IMR-90 (cell line): ENCODE data around the gene ZNF614. TPM values are rescaled to one million over a fixed set of nuclear protein-coding genes. Genes with fewer than 3 reads are reported as not detected.

Experiments used
- ATAC-seq: fragments of 200-7000 bp; cut with Tn5 transposase; 2 replicates; pipeline ENCODE4 v1.9.1; 2020; ENCODE audit warnings: low read depth, mild to moderate bottlenecking, moderate library complexity
- BruUV-seq: library from RNA; stranded (reverse); fragments of 400-500 nt; replicated peaks from 2 replicates; lab custom pipeline; 2021; lab: Mats Ljungman, UMichigan
- CTCF ChIA-PET: fragments of 300-600 bp; formaldehyde crosslinking; extraction: SDS; loops from one replicate; lab custom pipeline; 2021; ENCODE audit warnings: antibody characterized with exemption; lab: Yijun Ruan, JAX
- POLR2A ChIA-PET: fragments of 300-600 bp; sonication (Branson Sonifier 250); formaldehyde crosslinking; loops from one replicate; lab custom pipeline; 2022; ENCODE audit warnings: antibody characterized with exemption; ENCODE audit not compliant: unreplicated experiment; lab: Charles Lee
- DNase-seq: peaks from one replicate; pipeline ENCODE4 v3.0.0; 2013
- H2AFZ ChIP-seq: replicated peaks from 2 replicates; pipeline ENCODE3; 2013; ENCODE audit warnings: low read length, mild to moderate bottlenecking; ENCODE audit not compliant: poor library complexity
- H2AK5ac ChIP-seq: 2 replicates; pipeline ENCODE4 v1.6.1; 2013; ENCODE audit warnings: low read depth, low read length, inconsistent platforms
- H2AK9ac ChIP-seq: replicated peaks from 2 replicates; pipeline ENCODE3; 2013; ENCODE audit warnings: mild to moderate bottlenecking, low read depth, low read length, moderate library complexity; ENCODE audit not compliant: poor library complexity
- H2BK120ac ChIP-seq: 2 replicates; pipeline ENCODE4 v1.6.1; 2013; ENCODE audit warnings: low read depth, low read length, inconsistent platforms
- H2BK15ac ChIP-seq: 3 replicates; pipeline ENCODE4 v1.6.1; 2013; ENCODE audit warnings: low read depth, low read length, inconsistent platforms
- H2BK20ac ChIP-seq: 2 replicates; pipeline ENCODE4 v1.6.1; 2013; ENCODE audit warnings: low read depth, mild to moderate bottlenecking, inconsistent platforms, low read length, moderate library complexity
- H2BK5ac ChIP-seq: 2 replicates; pipeline ENCODE4 v1.6.1; 2013; ENCODE audit warnings: mild to moderate bottlenecking, low read depth, low read length, inconsistent platforms; ENCODE audit not compliant: poor library complexity, severe bottlenecking
- H3K14ac ChIP-seq: replicated peaks from 2 replicates; pipeline ENCODE4 v1.6.1; 2013; ENCODE audit warnings: low read depth, low read length, inconsistent platforms
- H3K18ac ChIP-seq: 2 replicates; pipeline ENCODE4 v1.6.1; 2013; ENCODE audit warnings: low read depth, low read length, control low read depth
- H3K23ac ChIP-seq: 2 replicates; pipeline ENCODE4 v1.6.1; 2013; ENCODE audit warnings: low read depth, low read length, inconsistent platforms
- H3K27ac ChIP-seq: 2 replicates; pipeline ENCODE4 v1.5.1; 2013; ENCODE audit warnings: mild to moderate bottlenecking, control low read depth, low read length; ENCODE audit not compliant: insufficient read depth
- H3K27me3 ChIP-seq: 2 replicates; pipeline ENCODE4 v1.6.1; 2013; ENCODE audit warnings: low read length; ENCODE audit not compliant: control insufficient read depth, insufficient read depth
- H3K36me3 ChIP-seq: 2 replicates; pipeline ENCODE4 v1.6.1; 2013; ENCODE audit warnings: low read length, mixed read lengths; ENCODE audit not compliant: control insufficient read depth, insufficient read depth
- H3K4ac ChIP-seq: 2 replicates; pipeline ENCODE4 v1.6.1; 2013; ENCODE audit warnings: low read depth, low read length, inconsistent platforms
- H3K4me1 ChIP-seq: 2 replicates; pipeline ENCODE4 v1.6.1; 2013; ENCODE audit warnings: low read length, mixed read lengths; ENCODE audit not compliant: control insufficient read depth, insufficient read depth
- H3K4me2 ChIP-seq: 2 replicates; pipeline ENCODE4 v1.6.1; 2013; ENCODE audit warnings: low read depth, mild to moderate bottlenecking, control low read depth, low read length, moderate library complexity
- H3K4me3 ChIP-seq: 2 replicates; pipeline ENCODE4 v1.5.1; 2013; ENCODE audit warnings: low read depth, mild to moderate bottlenecking, control low read depth, low read length, moderate library complexity; ENCODE audit not compliant: insufficient read depth
- H3K56ac ChIP-seq: 2 replicates; pipeline ENCODE4 v1.6.1; 2013; ENCODE audit warnings: low read length, inconsistent platforms; ENCODE audit not compliant: insufficient read depth; ENCODE audit errors: extremely low read depth
- H3K79me1 ChIP-seq, 2 experiments: 2 replicates each; pipeline ENCODE4 v1.6.1; 2013; ENCODE audit warnings: low read length in 2 of 2, inconsistent platforms in 1 of 2, low read depth in 1 of 2
- H3K9ac ChIP-seq: 2 replicates; pipeline ENCODE4 v1.6.1; 2013; ENCODE audit warnings: low read depth, low read length, control low read depth
- H3K9me1 ChIP-seq: 2 replicates; pipeline ENCODE4 v1.6.1; 2013; ENCODE audit warnings: low read length, inconsistent platforms; ENCODE audit not compliant: insufficient read depth
- H3K9me3 ChIP-seq: 2 replicates; pipeline ENCODE4 v1.6.1; 2013; ENCODE audit warnings: low read length; ENCODE audit not compliant: control insufficient read depth, insufficient read depth
- H4K20me1 ChIP-seq: 2 replicates; pipeline ENCODE4 v1.6.1; 2013; ENCODE audit warnings: low read length, inconsistent platforms; ENCODE audit not compliant: insufficient read depth
- H4K5ac ChIP-seq: 2 replicates; pipeline ENCODE4 v1.6.1; 2013; ENCODE audit warnings: mild to moderate bottlenecking, low read depth, low read length, control low read depth
- H4K8ac ChIP-seq, 2 experiments: 2 replicates each; pipeline ENCODE4 v1.6.1; 2013; ENCODE audit warnings: low read depth in 2 of 2, low read length in 2 of 2, control low read depth in 1 of 2, inconsistent platforms in 1 of 2
- H4K91ac ChIP-seq: 2 replicates; pipeline ENCODE4 v1.6.1; 2013; ENCODE audit warnings: low read depth, low read length, inconsistent platforms; ENCODE audit not compliant: insufficient read depth
- BHLHE40 ChIP-seq: fragments of 150-350 bp; IDR thresholded peaks from 2 replicates; pipeline ENCODE4 v1.6.1; 2016; ENCODE audit warnings: mild to moderate bottlenecking, low read depth, low read length
- CEBPB ChIP-seq: IDR thresholded peaks from 2 replicates; pipeline ENCODE4 v1.6.1; 2012; ENCODE audit warnings: low read depth, low read length, improper control_type of control experiment
- CHD1 ChIP-seq: IDR thresholded peaks from 2 replicates; pipeline ENCODE4 v1.6.1; 2012; ENCODE audit warnings: low read depth, low read length, improper control_type of control experiment
- FOS ChIP-seq: fragments of 150-350 bp; IDR thresholded peaks from 2 replicates; pipeline ENCODE4 v1.6.1; 2016; ENCODE audit warnings: low read depth, low read length
- MAFK ChIP-seq: IDR thresholded peaks from 2 replicates; pipeline ENCODE4 v1.6.1; 2012; ENCODE audit warnings: low read depth, low read length, improper control_type of control experiment
- MAZ ChIP-seq: IDR thresholded peaks from 2 replicates; pipeline ENCODE4 v1.6.1; 2012; ENCODE audit warnings: low read depth, mild to moderate bottlenecking, low read length, improper control_type of control experiment, moderate library complexity, borderline replicate concordance
- MXI1 ChIP-seq: IDR thresholded peaks from 2 replicates; pipeline ENCODE4 v1.6.1; 2012; ENCODE audit warnings: low read depth, mild to moderate bottlenecking, low read length, moderate library complexity, borderline replicate concordance
- NFE2L2 ChIP-seq: fragments of 150-350 bp; IDR thresholded peaks from 2 replicates; pipeline ENCODE4 v1.6.1; 2016; ENCODE audit warnings: low read depth, mild to moderate bottlenecking, low read length
- POLR2A ChIP-seq: IDR thresholded peaks from 2 replicates; pipeline ENCODE4 v1.6.1; 2012; ENCODE audit warnings: mild to moderate bottlenecking, low read depth, low read length
- RAD21 ChIP-seq: IDR thresholded peaks from 2 replicates; pipeline ENCODE4 v1.6.1; 2012; ENCODE audit warnings: low read length, improper control_type of control experiment
- RCOR1 ChIP-seq: IDR thresholded peaks from 2 replicates; pipeline ENCODE4 v1.6.1; 2012; ENCODE audit warnings: mild to moderate bottlenecking, low read length, improper control_type of control experiment; ENCODE audit not compliant: insufficient replicate concordance
- RFX5 ChIP-seq: IDR thresholded peaks from 2 replicates; pipeline ENCODE4 v1.8.0; 2012; ENCODE audit warnings: low read depth, mild to moderate bottlenecking, low read length, moderate library complexity
- SMC3 ChIP-seq: fragments of 150-350 bp; IDR thresholded peaks from 2 replicates; pipeline ENCODE4 v1.6.1; 2016; ENCODE audit warnings: low read depth, mild to moderate bottlenecking, antibody characterized with exemption, low read length, moderate library complexity
- USF2 ChIP-seq: fragments of 150-350 bp; IDR thresholded peaks from 2 replicates; pipeline ENCODE4 v1.6.1; 2017; ENCODE audit warnings: mild to moderate bottlenecking, antibody characterized with exemption, low read length, low read depth
- WGBS, 2 experiments: methylation state at CpG; one replicate each; pipeline versions ENCODE4 v1.1.5 to v1.1.7; 2013; ENCODE audit warnings: missing lambda C conversion rate in 2 of 2; ENCODE audit not compliant: insufficient read length in 1 of 2; ENCODE audit errors: extremely low coverage in 2 of 2; 5-methylcytosine and 5-hydroxymethylcytosine counted together
- dilution Hi-C: fragments of 300-500 bp; cut with HindIII; formaldehyde crosslinking; loops from one replicate; pipeline ENCODE4 v1.14.3; 2018; ENCODE audit warnings: low sequenced_read_pairs; ENCODE audit not compliant: unreplicated experiment
- in situ Hi-C: fragments of 300-500 bp; cut with MboI; formaldehyde crosslinking; loops from 3 replicates; pipeline ENCODE4 v1.14.3; 2019; ENCODE audit warnings: low sequenced_read_pairs, inconsistent platforms, mixed read lengths
- intact Hi-C: fragments of 100-400 bp; cut with micrococcal nuclease; formaldehyde crosslinking; loops from 2 replicates; pipeline ENCODE4 v1.10.0; 2022
- polyA plus RNA-seq, 3 experiments: library from polyadenylated mRNA; depleted of rRNA; stranded (reverse); fragments of >200 nt; gene quantifications; 2 replicates each; pipeline ENCODE4 v1.2.3, GENCODE V29; 2012; ENCODE audit warnings: low replicate concordance in 1 of 3
- total RNA-seq: library from RNA; depleted of rRNA; stranded (reverse); fragments of >200 nt; gene quantifications from 2 replicates; pipeline ENCODE4 v1.2.3, GENCODE V29; 2012
- TF ChIP-seq, protein P1 (sequence below): fragments of 150-350 bp; IDR thresholded peaks from 2 replicates; pipeline ENCODE4 v1.6.1; 2016; ENCODE audit warnings: low read depth, mild to moderate bottlenecking, low read length, moderate library complexity, borderline replicate concordance
- TF ChIP-seq, protein P2 (sequence below): conservative IDR thresholded peaks from 2 replicates; pipeline ENCODE4 v1.5.1; 2012; ENCODE audit warnings: mild to moderate bottlenecking, low read depth, low read length, improper control_type of control experiment

ZNF614 gene
- total and polyA plus RNA-seq, 2 of the 4 experiments (the other 2 are of a cell fraction) = 3.4 to 12.4 TPM

GRCh38 chr19:52007451-52007805 is 20.8 kb downstream of the ZNF614 start:
- in situ Hi-C loops = no loop called here
- H2BK20ac ChIP-seq = no peak overlapping the region
- BruUV-seq = TSS peak; percentile 51
- peak overlapping the region; percentile 66 for H2AK9ac ChIP-seq
- no peaks in the 10 kb centered on the region for H4K20me1 ChIP-seq
- H3K4me2 ChIP-seq = peak overlapping the region; percentile 83
- TF ChIP-seq MAZ = no peak
- no peak for TF ChIP-seq POLR2A
- TF ChIP-seq, protein P1, sequence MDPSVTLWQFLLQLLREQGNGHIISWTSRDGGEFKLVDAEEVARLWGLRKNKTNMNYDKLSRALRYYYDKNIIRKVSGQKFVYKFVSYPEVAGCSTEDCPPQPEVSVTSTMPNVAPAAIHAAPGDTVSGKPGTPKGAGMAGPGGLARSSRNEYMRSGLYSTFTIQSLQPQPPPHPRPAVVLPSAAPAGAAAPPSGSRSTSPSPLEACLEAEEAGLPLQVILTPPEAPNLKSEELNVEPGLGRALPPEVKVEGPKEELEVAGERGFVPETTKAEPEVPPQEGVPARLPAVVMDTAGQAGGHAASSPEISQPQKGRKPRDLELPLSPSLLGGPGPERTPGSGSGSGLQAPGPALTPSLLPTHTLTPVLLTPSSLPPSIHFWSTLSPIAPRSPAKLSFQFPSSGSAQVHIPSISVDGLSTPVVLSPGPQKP = no peak
- no peak for TF ChIP-seq MXI1
- no peak for TF ChIP-seq SMC3
- TF ChIP-seq, protein P2, sequence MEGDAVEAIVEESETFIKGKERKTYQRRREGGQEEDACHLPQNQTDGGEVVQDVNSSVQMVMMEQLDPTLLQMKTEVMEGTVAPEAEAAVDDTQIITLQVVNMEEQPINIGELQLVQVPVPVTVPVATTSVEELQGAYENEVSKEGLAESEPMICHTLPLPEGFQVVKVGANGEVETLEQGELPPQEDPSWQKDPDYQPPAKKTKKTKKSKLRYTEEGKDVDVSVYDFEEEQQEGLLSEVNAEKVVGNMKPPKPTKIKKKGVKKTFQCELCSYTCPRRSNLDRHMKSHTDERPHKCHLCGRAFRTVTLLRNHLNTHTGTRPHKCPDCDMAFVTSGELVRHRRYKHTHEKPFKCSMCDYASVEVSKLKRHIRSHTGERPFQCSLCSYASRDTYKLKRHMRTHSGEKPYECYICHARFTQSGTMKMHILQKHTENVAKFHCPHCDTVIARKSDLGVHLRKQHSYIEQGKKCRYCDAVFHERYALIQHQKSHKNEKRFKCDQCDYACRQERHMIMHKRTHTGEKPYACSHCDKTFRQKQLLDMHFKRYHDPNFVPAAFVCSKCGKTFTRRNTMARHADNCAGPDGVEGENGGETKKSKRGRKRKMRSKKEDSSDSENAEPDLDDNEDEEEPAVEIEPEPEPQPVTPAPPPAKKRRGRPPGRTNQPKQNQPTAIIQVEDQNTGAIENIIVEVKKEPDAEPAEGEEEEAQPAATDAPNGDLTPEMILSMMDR = no peak
- no peak for TF ChIP-seq MAFK
- TF ChIP-seq RCOR1 = no peak
- TF ChIP-seq RAD21 = no peak
- no peak for TF ChIP-seq BHLHE40
- no peak for TF ChIP-seq CEBPB
- no peak for TF ChIP-seq RFX5
- TF ChIP-seq CHD1 = no peak
- no peak for TF ChIP-seq NFE2L2
- TF ChIP-seq USF2 = no peak
- TF ChIP-seq FOS = no peak
- no peak overlapping the region for H2AK5ac ChIP-seq
- ATAC-seq (peak; percentile 22), DNase-seq (no peak)
- POLR2A ChIA-PET = no interaction called here
- peak overlapping the region; percentile 71 for H2BK5ac ChIP-seq
- H4K91ac ChIP-seq = no peak overlapping the region
- H3K4ac ChIP-seq = peak overlapping the region; percentile 86; the same call in 1 of the 2 replicates
- H3K23ac ChIP-seq = peak overlapping the region; percentile 89
- H3K4me3 ChIP-seq = peak overlapping the region; percentile 98
- H3K9me1 ChIP-seq = no peaks in the 10 kb centered on the region
- intact Hi-C loops = no loop called here
- peaks cover 11 to 14% of the 10 kb centered on the region in 2 experiments for H3K79me1 ChIP-seq
- H3K4me1 ChIP-seq = no peaks in the 10 kb centered on the region
- H2BK15ac ChIP-seq = no peak overlapping the region
- peak overlapping the region; percentile 70; the same call in 1 of the 2 replicates for H3K56ac ChIP-seq
- peak overlapping the region; percentile 94 for H3K9ac ChIP-seq
- peak overlapping the region; percentile 86 to 99; a peak in 2 of 4 replicates for H4K8ac ChIP-seq
- CTCF ChIA-PET = no interaction called here
- H2AFZ ChIP-seq = peak overlapping the region; percentile 100
- no peak overlapping the region for H4K5ac ChIP-seq
- peaks cover 3% of the 10 kb centered on the region for H3K36me3 ChIP-seq
- H3K18ac ChIP-seq = no peak overlapping the region
- peak overlapping the region; percentile 97; the same call in 1 of the 2 replicates for H3K14ac ChIP-seq
- H3K27ac ChIP-seq = peak overlapping the region; percentile 82
- dilution Hi-C loops = no loop called here
- peaks cover 1% of the 10 kb centered on the region; the same call in 1 of the 2 replicates for H3K9me3 ChIP-seq
- 10% methylated on average over 5 of the region's 9 CpGs; no CpG with 5 or more reads in 1 of the 2 experiments for WGBS, 2 experiments
- no peaks in the 10 kb centered on the region for H3K27me3 ChIP-seq
- no peak overlapping the region for H2BK120ac ChIP-seq
